Superior temporal gyrus (tissue), 1 donor: ENCODE measurements around the gene P3H1.
"Not testable (repeated sequence)": the region's sequence is repeated elsewhere in the genome, so short reads cannot be mapped to it uniquely, and the experiment has no call there.

ENCODE experiments used
- DNase-seq: peaks from one replicate; pipeline ENCODE4 v3.0.0-alpha.2; 2016; ENCODE audit errors: extremely low spot score

The P3H1 gene

DNA sequence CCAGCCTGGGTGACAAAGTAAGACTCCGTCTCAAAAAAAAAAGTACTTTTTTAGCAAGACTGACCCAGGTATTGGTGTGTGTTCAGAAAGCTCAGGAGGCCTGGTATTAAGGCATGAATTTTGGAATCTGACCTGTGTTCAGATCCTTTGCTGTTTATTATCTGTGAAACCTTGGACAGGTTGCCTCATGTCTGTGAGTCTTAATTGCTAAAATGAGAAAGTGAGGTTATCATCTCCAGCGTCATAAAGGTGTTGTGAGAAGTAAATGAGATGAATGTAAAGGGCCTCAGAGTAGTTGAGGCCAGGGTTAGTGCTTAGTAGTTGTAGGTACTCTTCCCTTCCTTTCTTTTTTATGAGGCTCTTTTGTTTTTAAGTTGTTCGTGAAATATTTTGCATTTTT, 3.0 kb upstream of the P3H1 start:
- no peak for DNase-seq

DNA sequence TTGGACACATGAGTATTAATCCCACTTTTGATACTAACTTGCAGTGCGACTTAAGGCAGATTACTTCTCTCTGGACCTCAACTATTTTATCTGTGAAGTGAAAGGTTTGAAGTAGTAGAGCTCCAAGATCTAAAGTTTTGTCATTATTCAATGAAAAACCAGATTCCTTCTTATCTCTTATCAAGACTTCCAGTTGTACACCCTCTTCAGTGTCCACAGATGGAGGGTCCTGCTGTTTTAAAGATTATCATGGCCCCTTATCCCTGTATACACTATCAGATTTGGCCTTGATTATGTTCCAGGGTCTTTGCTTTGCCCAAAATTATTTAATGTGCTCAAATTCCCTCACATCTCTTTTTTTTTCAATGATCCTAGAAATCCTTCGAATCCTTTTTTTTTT, 1.3 kb upstream of the P3H1 start:
- DNase-seq = no peak

DNA sequence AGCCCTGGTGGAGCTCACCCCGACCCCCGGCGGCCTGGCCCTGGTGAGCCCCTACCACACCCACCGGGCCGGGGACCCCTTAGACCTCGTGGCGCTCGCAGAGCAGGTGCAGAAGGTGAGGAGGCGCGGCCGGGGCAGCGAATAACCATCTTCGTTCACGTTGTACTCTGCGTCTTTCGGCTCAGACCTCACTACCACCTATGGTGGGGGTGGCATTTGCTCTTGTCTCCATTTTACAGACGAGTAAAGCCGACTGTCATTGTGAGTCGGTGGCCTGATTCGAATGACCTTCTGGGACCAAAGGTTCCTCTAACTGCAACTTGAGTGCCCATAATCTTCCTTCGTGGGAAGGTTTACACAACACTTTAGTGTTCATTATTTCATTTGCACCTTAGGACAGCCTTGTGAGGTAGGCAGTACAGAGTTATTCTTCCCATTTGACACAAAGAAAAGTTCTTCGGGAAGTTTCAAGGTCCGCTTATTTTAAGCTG, 727 bp upstream of the P3H1 start:
- no peak for DNase-seq

DNA sequence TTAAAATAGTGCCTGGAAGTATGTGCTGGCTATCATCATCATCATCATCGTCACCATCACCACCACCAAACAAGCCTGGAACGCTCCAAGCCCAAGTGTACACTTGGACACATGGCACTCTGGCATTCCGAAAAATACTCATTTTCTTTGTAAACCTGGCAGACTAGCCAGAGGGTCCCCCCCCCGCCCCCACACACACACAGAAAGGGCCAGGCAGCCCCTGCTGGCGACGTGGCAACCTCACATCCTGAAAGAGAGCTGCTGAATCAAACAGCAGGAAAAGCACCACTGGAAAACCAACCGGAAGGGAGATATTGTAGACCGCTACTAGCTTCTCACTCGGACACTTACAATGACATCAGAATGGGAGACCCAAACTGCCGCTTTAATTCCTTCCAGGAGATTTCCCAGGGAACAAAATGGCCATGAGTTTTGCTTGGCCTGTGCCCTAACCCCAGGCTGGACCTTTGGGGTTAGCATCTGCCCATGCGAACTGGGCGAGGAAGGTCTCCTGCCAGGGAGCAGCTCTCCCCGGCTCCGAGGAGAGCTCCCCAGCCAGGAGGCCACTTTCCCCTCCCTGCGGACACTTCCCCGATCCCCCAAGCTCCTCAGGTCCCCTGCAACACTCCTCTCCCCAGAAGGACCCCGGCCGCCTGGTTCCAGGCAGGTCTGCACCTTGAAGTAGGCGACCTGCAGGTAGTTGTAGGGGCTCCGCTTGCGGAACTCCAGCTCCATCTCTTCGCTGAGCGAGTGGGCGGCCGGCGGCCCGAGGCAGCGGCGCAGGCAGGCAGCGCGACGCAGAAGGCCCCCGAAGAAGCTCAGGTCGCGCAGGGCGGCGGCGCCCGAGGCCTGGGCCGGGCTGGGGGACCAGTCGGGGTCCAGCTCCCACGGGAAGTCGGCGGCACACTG, 742 bp downstream of the P3H1 start:
- DNase-seq = peak; percentile 55

DNA sequence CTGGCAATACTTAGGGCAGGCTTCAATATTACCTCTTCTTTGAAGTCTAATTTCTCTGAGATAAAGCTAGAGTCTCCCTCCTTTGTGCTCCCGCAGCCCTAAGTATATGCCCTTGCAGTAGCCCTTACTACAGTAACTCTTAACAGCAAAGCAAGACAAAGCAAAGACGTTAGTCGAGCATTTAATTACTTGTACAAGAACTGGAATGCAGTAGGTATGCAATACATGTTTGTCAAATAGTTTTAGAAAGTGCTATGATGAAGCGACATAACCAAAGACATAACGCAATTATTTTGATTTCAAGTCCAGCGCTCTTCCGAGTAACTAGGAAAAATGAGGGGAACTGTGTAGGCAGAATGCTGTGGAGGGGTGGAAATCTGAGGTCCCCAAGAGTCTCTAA, 1.6 kb downstream of the P3H1 start:
- no peak for DNase-seq

DNA sequence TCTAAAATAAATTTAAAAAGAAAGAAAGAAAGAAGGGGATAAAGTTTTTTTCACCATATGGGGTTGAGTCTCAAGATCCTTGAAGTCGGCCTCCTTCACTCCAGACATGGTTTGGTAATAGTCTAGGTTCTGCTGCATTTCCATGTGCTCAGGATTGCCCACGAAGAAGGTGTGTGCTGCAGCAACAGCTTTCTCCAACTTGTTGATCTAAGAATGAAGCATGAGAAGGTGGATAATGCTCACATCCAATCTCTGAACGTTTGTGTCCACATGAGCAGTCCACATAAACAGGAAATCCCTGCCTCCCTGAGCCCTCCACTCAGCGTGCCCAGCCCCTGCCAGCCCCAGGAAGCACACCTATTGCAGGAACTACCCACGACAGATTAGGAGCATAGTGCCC, 4.6 kb downstream of the P3H1 start:
- DNase-seq = no peak

DNA sequence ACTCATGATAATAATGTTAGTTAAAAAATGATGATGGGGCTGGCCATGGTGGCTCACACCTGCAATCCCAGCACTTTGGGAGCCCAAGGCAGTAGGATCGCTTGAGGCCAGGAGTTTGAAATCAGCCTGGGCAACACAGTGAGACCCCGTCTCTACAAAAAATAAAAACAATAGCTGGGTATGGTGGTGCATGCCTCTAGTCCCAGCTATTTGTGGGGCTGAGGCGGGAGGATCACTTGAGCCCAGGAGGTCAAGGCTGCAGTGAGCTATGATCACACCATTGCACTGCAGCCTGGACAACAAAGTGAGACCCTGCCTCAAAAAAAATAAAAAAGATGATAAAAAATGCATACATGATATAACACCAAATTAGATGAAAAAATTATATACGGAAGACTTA, 5.3 kb downstream of the P3H1 start:
- no peak for DNase-seq

DNA sequence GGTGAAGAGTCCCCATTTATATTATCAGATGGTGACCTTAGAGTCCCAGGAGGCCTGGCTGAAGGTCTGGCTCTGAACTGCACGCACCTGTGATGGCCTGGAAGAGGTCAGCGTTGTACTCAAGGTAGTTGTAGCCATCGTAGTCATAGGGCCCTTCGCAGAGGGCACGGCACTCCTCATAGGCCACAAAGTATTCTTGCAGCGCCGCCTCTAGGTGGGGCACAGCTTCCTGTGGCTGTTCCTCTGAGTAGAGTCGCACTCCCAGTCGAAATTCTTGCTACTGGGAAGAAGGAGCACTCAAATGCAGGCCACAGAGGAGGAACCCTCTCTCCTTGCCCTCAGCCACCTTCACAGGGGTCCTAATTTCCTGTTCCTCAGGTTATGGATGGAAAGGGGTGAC, 7.7 kb downstream of the P3H1 start:
- DNase-seq = no peak

DNA sequence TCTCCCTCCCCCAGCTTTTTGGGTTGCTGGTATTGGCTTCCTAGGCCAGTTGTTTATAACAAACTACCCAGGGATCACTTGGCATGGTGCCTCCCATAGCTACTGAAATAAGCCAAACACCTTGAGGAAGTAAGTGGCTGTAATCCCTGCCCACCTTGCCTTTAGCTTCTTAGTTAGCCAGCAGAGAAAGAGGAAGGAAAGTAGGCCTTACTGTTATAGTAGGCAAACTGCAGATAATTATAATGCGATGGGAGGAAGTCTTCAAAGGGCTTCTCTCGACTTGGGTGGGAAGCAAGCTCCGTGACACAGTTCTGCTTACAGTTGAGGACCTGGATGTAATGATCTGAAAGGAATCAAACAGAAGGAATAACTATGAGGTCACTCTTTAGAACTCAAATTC, 8.2 kb downstream of the P3H1 start:
- no peak for DNase-seq

DNA sequence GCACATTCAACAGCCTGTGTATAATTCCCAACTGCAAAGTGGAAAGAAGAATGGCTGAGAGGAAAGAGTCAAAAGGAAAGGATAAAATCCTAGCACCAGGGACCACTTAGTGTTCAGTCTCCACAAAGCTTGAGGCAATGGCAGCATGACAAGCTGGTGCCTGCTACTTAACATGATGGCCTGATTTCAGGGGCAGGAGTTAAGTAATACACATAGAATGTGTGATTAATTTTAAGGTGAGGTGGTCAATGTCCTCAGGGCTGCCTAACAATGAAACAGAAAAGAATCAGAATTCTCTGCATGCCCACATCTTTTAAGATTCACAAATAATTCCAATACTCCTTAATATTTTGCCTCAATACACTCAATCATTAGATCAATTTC, 8.9 kb downstream of the P3H1 start:
- DNase-seq = no peak

DNA sequence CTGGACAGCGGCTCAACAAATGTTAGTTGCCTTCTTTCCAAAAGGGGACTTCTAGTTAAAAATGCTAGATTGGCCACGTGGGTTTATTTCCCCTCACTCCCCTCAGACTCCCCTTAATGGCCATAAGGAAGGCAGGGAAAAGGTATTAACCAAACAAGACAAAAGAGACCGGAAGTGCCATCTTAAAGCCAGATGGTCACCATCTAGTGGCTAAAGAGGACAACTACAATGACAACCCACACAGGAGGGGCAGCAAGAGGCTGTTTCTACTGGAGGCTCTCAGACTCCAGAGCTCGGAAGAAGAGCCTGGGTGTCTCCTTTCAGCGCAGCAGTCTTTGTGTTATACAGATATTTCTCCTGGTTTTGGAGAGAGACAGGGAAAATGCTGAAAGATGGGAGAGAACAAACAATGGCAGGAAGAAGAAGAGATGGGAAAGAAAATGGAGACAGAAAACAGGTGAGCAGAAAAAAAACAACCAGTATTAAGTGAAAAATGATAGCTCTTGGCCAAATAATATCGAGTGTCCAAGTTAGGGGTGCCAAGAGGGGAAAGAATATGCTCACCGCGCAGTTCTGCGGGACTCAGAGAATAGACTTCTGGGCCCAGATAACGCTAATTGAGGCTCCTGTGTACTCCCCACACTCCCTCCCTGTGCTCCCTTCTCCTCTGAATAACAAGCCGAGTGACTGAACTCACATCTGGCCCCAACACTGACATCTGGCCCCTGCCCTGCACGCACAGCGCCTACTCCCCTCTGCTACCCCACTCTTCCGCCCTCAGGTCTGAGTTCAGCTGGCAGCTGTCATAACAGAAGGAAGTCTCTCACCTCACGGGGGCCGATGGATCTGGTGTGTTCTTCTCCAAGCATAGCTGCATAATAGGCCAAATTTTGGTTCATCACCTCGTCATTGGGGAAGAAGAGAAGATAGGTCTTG, 9.6 kb downstream of the P3H1 start:
- DNase-seq = peak; percentile 63

DNA sequence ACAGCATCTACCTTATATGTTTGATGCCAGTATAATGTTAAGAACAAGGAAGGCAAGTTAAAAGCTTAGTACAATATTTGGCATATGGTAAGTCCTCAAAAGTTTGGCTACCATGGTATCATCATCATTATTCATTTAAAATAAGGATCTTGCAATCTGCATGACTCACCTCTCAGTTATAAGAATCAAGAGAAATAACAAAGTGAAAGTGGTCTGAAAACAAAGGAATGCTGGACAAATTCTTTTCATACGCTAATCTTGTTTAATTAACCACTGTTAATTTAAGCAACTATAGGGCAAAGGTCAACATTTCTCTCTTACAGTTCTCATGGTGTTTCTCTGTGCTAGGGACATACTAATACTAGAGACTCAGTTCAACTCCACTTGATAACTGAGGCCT, 13.8 kb downstream of the P3H1 start:
- no peak for DNase-seq

DNA sequence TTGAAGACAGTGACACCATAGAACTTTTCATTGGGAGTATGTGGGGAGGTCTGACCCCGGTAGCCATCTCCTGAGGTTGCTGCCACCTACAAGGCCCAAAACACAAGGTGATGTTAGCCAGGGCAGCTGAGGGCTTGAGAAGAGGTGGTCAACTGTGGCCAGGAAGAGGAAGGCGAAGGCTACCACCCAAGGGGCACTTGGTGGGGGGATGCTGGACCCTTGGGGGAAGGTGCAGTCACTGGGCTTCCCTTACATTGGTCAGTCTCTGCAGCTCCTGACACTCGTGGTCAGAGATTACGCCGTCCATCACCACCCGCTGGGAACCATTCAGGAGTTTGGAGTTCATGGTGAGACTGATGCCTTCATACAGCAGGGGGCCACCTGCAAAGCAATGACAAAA, 14.5 kb downstream of the P3H1 start:
- no peak for DNase-seq

DNA sequence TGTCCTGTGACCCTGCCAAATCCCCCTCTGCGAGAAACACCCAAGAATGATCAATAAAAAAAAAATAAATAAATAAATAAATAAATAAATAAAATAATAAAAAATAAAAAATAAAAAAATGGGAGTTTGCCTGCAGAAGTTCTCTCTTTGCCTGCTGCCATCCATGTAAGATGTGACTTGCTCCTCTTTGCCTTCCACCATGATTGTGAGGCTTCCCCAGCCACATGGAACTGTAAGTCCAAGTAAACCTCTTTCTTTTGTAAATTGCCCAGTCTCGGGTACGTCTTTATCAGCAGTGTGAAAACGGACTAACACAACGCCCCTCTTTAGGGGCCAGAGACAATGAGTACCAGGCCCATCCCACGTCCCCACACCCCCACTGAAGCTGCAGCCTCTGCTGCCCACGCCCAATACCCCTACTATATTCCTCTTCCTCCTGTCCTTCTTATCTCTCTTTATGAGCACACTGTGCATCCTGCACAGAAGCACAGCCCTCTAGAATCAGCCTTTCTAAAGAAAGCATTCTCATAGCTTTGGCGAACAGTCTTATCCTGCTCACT, 15.2 kb downstream of the P3H1 start:
- DNase-seq = not testable (repeated sequence)

DNA sequence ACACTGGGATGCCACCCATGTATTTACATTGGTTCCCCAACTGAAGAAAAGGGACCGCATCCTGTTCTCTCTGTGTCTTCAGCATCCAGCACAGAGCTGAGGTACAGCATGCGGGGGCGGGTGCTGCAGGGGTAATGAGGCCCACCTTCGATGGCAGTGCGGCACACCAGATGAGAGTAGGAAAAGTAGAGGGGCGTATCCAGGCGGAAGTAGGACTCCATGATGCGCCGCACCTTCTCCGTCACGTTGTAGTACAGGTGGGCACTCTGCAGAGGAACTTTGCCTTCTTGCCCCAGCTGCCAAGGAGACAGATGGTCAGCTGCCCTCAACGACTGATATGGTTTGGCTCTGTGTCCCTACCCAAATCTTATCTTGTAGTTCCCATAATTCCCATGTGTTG, 16.8 kb downstream of the P3H1 start:
- DNase-seq = no peak

DNA sequence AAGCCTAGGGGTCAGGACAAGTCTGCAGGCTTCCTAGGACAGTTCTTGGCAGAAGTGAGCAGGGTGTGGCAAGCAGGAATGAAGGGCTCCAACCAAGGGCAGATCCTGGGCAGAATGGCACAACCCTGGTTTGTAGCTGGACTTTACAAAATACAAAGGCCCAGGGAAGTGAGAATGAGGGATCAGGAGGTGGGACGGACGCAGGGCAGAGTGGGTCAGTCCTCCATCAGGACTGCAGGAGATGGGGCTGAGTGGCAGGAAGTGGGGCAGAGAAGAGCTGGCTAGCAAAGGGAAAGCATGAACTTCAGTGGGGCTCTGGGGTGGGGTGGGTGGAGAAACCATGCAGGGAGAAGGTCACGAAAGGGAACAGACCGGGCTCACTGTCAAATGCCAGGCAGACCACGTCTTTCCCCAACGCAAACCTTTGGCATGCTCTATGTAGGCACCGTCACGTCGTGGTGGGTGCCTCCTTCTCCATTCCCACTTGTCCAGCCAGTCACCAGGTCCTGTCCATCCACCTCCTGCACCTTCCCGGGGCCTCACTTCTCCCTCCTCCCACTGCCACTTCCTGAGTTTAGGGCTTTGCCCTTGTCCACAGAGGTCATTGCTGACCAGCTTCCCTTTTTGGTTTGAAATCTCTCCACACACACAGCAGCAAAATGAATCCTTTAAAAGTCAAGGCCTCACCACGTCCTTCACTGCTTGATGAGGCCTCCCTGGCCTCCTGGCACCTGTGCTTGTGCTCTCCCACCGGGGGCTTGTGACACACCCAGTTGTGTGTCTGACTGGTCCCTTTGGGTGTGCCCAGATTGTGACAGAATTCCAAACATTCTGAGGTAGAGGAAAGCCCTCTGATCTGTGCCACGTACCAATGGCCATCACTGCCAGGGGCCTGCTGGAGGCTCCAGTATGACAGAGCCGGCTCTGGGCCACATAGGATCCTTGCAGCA, 18.1 kb downstream of the P3H1 start:
- no peak for DNase-seq

DNA sequence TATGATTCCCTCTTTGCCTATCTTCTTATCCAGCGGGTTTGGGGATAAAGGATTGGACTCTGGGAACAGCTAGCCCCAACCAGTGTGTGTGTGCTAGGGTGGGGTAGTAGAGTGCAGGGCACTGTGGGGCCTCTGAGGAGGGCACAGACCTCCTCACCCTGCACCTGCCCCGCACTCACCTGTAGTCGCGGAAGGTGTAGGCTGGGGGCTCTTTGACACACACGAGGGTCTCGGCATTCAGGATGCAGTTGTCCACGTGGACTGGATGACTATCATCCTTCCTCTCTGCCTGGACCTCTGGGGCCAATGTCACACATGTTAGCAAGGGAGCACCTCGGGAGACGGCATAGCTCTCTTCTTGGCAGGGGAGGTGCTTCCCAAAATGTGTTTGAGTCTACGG, 18.8 kb downstream of the P3H1 start:
- no peak for DNase-seq

DNA sequence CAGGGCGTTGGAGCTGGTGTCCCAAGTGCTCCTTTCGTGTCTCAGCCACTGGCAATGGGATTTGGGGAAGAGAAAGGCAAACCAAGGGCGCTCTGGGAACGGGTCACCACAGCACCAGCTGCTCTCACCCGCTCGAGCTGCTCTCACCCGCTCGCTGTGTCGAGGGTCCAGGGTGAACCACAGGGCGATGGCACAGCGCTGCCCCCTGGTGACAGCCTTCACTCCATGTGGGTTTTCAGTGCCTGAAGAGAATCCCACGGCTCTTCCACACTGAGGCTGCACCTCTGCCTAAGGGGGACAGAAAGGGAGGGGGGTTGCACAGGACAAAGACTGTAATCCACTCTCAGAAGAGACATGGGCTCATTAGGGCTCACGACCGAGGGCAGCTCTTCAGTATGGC, 19.7 kb downstream of the P3H1 start:
- DNase-seq = peak; percentile 59

DNA sequence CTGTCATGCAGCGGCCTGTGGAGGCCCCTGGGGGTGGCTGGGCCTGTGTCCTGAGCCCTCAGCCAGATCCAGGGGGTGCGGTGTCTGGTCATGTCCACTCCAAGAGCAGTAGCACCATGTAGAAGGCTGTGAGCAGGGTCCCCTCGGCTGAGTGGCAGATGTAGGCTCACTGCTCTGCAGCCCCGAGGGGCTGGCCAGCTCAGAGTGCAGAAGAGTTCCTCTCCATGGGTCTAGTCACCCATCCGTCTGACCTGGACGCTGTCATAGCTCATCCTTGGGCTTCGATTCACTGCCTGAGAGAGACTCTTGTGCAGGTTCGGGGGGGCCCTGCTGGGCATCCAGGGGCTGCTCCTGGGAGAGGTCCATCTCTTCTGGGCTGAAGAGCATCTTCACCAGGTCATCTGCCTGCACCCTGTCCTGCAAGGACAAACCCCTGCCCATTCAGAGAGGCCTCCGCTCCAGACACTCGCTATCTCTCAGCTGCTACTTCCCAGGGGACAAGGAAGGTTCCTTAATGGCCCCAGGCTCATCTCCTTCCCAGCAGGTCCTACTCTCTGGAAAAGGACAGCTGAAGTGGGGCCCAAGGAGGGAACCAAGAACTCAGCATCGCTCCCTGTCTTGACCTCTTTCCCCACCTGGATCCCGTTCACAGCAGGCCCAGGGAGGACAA, 20.3 kb downstream of the P3H1 start:
- DNase-seq = no peak

DNA sequence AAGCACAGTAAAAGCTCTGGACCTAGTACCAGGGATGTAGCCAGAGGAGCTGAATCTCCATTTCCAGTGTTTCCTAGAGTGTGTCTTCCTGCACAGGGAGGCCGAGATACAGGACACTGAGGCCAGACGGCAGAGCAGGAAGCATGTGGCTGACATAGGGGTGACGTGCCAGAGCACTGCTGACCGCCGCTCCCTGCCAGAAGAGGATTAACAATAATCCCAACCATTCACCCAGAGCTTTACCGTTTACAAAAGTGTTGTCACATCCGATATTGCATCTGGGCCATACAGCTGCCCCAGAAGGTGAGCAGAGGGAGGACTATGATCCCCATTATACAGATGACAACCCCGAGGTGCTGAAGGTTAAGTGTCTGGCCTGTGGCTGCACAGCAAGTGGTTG, 21.0 kb downstream of the P3H1 start:
- no peak for DNase-seq

DNA sequence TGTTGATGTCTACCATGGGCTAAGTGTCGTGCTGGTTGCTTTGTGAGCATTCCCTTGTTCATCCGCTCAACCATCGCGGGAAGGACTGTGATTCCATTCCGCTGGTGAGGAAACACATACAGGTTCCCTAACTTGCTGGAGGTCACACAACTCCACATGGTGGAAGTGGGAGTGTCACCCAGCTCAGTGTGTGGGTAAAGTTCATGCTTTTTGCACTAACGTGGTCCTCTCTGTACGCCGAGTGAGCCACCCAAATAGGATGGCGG, 22.7 kb downstream of the P3H1 start:
- DNase-seq = no peak
